Esophagus muscularis mucosa (tissue), 4 donors: ENCODE measurements around the gene SPDYE6. TPM values are rescaled to one million over a fixed set of nuclear protein-coding genes. Genes with fewer than 3 reads are reported as not detected.
"Not testable (repeated sequence)": the region's sequence is repeated elsewhere in the genome, so short reads cannot be mapped to it uniquely, and the experiment has no call there.

ENCODE experiments used
- DNase-seq: peaks from one replicate; pipeline ENCODE4 v3.0.0-alpha.2; 2017; ENCODE audit errors: extremely low spot score
- H3K27ac ChIP-seq, 4 donors: fragments of 200-600 bp; sonication (generic); replicated peaks in 1 of 4; 1 replicate in 3 of 4; 2 replicates in 1 of 4; pipeline ENCODE4 v1.5.1; 2016 to 2019; ENCODE audit warnings: mild to moderate bottlenecking in 1 of 4
- H3K27me3 ChIP-seq, 4 donors: fragments of 200-600 bp; sonication (generic); one replicate each; pipeline versions ENCODE4 v1.5.1 to v1.6.0; 2016 to 2019
- H3K36me3 ChIP-seq, 4 donors: fragments of 200-600 bp; sonication (generic); one replicate each; pipeline ENCODE4 v1.5.1; 2016 to 2019
- H3K4me1 ChIP-seq, 4 donors: fragments of 200-600 bp; sonication (generic); one replicate each; pipeline ENCODE4 v1.5.1; 2016 to 2019
- H3K4me3 ChIP-seq, 4 donors: fragments of 200-600 bp; sonication (generic); 1 replicate in 2 of 4; 2 replicates in 2 of 4; pipeline ENCODE4 v1.5.1; 2016 to 2019; ENCODE audit warnings: mild to moderate bottlenecking in 4 of 4, moderate library complexity in 1 of 4
- H3K9me3 ChIP-seq, 4 donors: fragments of 200-600 bp; sonication (generic); 1 replicate in 3 of 4; 2 replicates in 1 of 4; pipeline ENCODE4 v1.5.1; 2016 to 2019
- POLR2A ChIP-seq: fragments of 450-650 bp; IDR thresholded peaks from one replicate; pipeline ENCODE4 v1.6.1; 2017; ENCODE audit warnings: antibody characterized with exemption, moderate library complexity, mild to moderate bottlenecking, low read depth
- POLR2AphosphoS5 ChIP-seq, 2 donors: sonication (generic); formaldehyde crosslinking; IDR thresholded peaks; one replicate each; pipeline ENCODE4 v1.6.1; 2017; ENCODE audit warnings: antibody characterized with exemption in 2 of 2
- WGBS: methylation state at CpG from one replicate; pipeline ENCODE4 v1.1.5; 2018; 5-methylcytosine and 5-hydroxymethylcytosine counted together
- intact Hi-C: fragments of 100-400 bp; cut with DNase I; formaldehyde crosslinking; loops from one replicate; pipeline ENCODE4 v1.15.1; 2023
- total RNA-seq, 4 donors: library from RNA; depleted of rRNA; stranded (reverse); fragments of >200 nt; gene quantifications; one replicate each; pipeline versions ENCODE4 v1.1.0 to v1.2.1, GENCODE V29; 2016
- TF ChIP-seq, protein P1 (sequence below), 3 experiments: fragments of 200-600 bp in 2 of 3; fragments of 450-650 bp in 1 of 3; sonication (generic) in 2 of 3; IDR thresholded peaks; one replicate each; pipeline ENCODE4 v1.5.1; 2017 to 2019; ENCODE audit warnings: antibody characterized with exemption in 3 of 3, mild to moderate bottlenecking in 2 of 3, moderate library complexity in 1 of 3

The SPDYE6 gene
- total RNA-seq, 4 donors from 2014 or later, result not detected

DNA sequence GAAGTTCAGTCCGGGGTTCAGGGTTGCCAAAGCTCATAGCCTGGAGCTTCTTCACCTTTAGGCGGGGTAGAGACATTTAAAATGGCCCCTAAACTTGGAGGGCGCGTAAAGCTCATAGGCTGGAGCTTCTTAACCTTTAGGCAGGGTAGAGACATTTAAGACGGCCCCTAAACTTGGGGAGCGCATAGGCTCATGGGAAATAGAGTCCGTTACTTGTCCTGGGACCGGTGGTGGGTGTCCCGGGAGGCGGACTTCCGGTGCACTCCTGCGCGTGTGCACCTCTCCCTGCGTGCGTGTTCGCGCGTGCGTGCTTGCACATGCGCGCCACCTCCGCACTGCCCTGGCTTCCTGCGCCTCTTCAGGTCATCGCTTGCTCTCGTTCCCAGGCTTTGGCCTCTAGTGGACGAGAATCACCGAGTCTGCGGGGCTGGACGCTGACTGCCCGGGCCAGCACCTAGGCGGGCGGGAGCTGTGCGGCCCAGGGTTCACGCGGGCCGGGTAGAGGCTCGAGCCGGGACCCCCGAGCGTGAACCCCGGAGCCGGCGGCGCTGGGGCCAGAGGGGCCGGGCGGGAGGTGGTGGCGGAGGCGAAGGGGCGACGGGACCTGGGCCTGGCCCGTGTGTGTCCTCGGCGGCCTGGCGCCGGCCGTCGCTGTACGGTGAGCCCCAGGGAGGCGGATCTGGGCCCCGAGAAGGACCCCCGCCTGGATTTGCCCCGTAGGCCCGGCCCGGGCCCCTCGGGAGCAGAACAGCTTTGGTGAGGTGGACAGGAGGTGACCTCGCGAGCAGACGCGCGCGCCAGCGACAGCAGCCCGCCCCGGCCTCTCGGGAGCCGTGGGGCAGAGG is 7.5 kb upstream of the SPDYE6 start:
- peak overlapping the region; percentile 82 to 92 (median 91) for H3K4me3 ChIP-seq
- H3K36me3 ChIP-seq, result peaks cover 0 to 18% (median 11%) of the 10 kb centered on the region in 4 donors
- TF ChIP-seq, protein P1, sequence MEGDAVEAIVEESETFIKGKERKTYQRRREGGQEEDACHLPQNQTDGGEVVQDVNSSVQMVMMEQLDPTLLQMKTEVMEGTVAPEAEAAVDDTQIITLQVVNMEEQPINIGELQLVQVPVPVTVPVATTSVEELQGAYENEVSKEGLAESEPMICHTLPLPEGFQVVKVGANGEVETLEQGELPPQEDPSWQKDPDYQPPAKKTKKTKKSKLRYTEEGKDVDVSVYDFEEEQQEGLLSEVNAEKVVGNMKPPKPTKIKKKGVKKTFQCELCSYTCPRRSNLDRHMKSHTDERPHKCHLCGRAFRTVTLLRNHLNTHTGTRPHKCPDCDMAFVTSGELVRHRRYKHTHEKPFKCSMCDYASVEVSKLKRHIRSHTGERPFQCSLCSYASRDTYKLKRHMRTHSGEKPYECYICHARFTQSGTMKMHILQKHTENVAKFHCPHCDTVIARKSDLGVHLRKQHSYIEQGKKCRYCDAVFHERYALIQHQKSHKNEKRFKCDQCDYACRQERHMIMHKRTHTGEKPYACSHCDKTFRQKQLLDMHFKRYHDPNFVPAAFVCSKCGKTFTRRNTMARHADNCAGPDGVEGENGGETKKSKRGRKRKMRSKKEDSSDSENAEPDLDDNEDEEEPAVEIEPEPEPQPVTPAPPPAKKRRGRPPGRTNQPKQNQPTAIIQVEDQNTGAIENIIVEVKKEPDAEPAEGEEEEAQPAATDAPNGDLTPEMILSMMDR (IDR thresholded peaks at IDR 0.05), result peak; percentile 18 to 46 (median 30)
- TF ChIP-seq POLR2AphosphoS5 (IDR thresholded peaks at IDR 0.05), result peak; percentile 93 to 95
- peak; percentile 40 for TF ChIP-seq POLR2A
- 0% methylated on average over 6 of the region's 76 CpGs for WGBS
- peaks cover 0 to 16% (median 11%) of the 10 kb centered on the region in 4 donors for H3K4me1 ChIP-seq
- intact Hi-C loops, H3K27me3 ChIP-seq, H3K9me3 ChIP-seq: not testable (repeated sequence)
- peak; percentile 98 for DNase-seq
- peak overlapping the region; percentile 92 to 97 (median 96) for H3K27ac ChIP-seq

DNA sequence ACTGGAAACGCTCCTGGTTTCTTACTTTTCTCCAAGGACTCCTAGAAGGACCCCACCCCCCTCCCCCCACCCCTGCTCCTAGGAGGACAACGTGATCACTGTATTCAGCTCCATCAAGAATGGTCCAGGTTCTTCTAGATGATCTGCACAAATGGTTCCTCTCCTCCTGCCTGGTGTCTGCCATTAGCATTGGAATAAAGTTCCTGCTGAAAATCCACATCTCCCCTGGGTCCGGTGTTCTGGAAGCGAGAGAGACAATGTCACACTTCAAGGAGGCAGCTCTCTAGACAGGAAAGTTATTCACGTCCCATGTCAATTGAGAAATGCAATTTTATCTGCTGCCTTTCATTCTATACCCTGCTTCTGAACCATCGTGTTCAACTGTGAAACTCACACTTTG is 9.3 kb downstream of the SPDYE6 start:
- no CpG with 5 or more reads among the region's 6 CpGs for WGBS
- intact Hi-C loops, H3K4me3 ChIP-seq, H3K27ac ChIP-seq, H3K4me1 ChIP-seq, DNase-seq, H3K27me3 ChIP-seq, H3K36me3 ChIP-seq, H3K9me3 ChIP-seq: not testable (repeated sequence)

DNA sequence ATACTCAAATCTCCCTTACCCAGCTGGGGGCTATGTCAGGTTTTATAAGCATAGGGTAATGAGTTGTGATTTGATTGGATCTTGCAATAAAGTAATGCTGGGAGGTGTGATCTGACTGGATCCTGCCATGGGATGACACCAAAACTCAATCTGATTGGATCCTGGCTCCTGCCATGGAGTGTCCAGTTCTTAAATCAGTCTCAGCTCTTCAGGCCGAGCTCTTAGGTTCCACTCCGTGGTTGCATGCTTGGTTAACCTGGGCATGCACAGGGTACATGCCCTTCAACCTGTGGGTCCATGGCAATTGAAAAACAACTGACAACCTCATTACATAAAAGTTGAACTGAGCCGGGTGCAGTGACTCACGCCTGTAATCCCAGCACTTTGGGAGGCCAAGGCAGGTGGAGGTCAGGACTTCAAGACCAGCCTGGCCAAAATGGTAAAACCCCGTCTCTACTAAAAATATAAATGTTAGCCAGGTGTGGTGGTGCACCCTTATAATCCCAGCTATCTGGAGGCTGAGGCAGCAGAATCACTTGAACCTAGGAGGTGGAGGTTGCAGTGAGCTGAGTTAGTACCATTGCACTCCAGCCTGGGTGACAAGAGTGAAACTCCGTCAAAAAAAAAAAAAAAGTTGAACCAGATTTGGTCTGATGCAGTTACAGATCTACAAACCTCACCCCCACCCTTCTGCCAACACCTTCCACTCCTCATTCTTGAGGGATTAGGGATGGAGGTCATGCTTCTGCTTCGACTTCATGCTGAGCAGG is 15.5 kb downstream of the SPDYE6 start:
- H3K9me3 ChIP-seq, intact Hi-C loops, H3K27ac ChIP-seq, DNase-seq, H3K4me3 ChIP-seq, H3K4me1 ChIP-seq, H3K36me3 ChIP-seq, H3K27me3 ChIP-seq: not testable (repeated sequence)
- WGBS, result 90% methylated on average over 5 of the region's 7 CpGs

DNA sequence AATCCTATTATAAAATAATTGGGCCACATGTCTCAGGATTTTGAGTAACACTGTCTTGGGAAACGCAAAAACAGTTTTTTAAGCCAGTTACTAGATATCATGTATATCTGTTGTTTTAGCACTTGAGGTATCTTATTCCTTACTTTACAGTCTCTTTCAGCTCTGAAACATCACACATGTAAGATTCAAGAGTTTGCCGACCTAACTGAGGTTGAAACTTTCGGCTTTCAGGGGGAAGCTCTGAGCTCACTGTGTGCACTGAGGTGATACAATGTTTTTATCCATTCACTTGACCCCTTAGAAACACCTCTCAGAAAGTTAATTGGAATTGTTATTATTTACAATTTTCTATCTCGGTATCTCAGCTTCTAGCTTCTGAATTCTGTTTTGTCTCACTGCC is 18.8 kb downstream of the SPDYE6 start:
- H3K9me3 ChIP-seq, result not testable (repeated sequence)

DNA sequence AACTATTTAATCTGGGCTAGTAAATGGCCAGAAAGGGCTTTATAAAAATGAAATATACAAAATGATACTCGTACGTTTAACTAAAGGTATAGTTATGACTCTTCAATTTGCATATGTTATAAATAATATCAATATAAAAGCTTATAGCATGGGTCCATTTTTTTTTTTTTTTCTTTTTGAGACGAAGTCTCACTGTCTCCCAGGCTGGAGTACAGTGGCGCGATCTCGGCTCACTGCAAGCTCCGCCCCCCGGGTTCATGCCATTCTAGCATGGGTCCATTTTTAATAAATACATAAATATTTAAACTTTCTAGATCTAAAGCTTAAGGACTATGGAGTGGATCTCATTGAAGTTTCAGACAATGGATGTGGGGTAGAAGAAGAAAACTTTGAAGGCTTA is 19.2 kb downstream of the SPDYE6 start:
- 77% methylated on average over 2 of the region's 8 CpGs for WGBS

More for the DNA sequence above, 18.8 kb downstream of the SPDYE6 start:
- DNase-seq, H3K36me3 ChIP-seq, H3K4me1 ChIP-seq, H3K27ac ChIP-seq, H3K4me3 ChIP-seq, intact Hi-C loops: not testable (repeated sequence)
- H3K27me3 ChIP-seq, result peaks cover 0 to 16% (median 0%) of the 10 kb centered on the region in 4 donors
- WGBS, result 76% methylated on average over 4 of the region's 4 CpGs

DNA sequence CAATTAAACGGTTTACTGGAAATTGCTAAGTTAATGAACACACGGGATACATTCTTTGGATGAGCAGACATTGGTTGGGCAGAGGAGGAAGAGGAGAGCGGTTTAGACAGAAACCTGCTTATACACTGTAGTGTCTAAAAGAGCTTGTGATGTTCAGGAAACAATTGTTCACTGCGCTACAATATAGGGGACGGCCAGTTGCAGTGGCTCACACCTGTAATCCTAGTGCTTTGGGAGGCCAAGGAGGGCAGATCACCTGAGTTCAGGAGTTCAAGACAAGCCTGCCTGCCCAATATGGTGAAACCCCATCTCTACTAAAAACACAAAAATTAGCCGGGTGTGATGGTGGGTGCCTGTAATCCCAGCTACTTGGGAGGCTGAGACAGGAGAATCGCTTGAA is 20.7 kb downstream of the SPDYE6 start:
- H3K4me1 ChIP-seq, H3K27ac ChIP-seq, H3K36me3 ChIP-seq, H3K9me3 ChIP-seq, DNase-seq, intact Hi-C loops, H3K4me3 ChIP-seq: not testable (repeated sequence)
- H3K27me3 ChIP-seq, result peaks cover 0 to 20% (median 0%) of the 10 kb centered on the region in 4 donors
- WGBS, result 90% methylated on average over 7 of the region's 7 CpGs

More for the DNA sequence above, 19.2 kb downstream of the SPDYE6 start:
- H3K36me3 ChIP-seq, H3K4me1 ChIP-seq, DNase-seq, intact Hi-C loops, H3K27ac ChIP-seq, H3K4me3 ChIP-seq, H3K9me3 ChIP-seq: not testable (repeated sequence)
- peaks cover 0 to 20% (median 0%) of the 10 kb centered on the region in 4 donors for H3K27me3 ChIP-seq

DNA sequence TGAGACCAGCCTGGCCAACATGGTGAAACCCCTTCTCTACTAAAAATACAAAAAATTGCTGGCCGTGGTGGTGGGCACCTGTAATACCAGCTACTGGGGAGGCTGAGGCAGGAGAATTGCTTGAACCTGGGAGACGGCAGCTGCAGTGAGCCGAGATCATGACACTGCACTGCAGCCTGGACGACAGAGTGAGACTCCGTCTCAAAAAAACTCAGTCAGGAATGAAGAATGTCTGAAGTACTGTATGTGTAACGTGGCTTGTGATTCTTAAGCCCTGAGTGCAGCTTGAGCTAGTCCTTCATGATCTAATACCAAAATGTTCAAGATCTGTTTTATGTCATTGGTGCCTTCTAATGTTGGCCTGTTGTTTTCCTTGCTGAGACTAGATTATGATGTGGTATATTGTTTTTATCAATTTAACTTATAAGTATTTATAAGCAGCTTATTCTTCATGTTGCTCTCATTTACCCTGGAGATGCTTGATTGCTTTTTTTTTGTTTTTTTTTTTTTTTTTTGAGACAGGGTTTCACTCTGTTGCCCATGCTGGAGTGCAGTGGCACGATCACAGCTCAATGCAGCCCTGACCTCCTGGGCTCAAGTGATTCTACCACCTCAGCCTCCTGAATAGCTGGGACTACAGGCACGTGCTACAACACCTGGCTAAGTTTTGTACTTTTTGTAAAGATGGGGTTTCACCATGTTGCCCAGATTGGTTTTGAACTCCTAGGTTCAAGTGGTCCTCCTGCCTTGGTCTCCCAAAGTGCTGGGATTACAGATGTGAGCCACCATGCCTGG is 25.4 kb downstream of the SPDYE6 start:
- H3K27ac ChIP-seq, H3K4me1 ChIP-seq, H3K36me3 ChIP-seq, H3K4me3 ChIP-seq, H3K9me3 ChIP-seq, DNase-seq, intact Hi-C loops: not testable (repeated sequence)
- 82% methylated on average over 8 of the region's 8 CpGs for whole genome bisulfite sequencing
- peaks cover 0 to 31% (median 2%) of the 10 kb centered on the region in 4 donors for H3K27me3 ChIP-seq

DNA sequence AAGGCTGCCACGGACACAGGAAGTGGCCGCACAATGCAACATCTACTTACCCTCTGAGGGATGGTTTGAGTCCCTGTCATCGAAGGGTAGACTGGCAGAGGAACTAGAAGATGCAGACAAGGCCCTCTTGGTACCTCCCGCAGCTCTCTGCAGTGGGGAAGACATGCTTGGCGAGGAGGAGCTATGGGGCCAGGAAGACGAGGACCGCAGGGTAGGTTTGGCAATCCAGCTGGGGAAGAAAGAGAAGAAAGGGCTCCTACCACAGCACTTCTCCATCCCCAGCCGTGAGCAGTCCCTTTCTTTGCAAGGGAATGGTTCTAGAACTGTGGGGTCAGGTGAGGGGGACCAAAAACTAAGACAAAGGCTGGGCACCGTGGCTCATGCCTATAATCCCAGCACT is 26.9 kb downstream of the SPDYE6 start:
- 66% methylated on average over 9 of the region's 9 CpGs for whole genome bisulfite sequencing
- H3K4me1 ChIP-seq, H3K27ac ChIP-seq, H3K36me3 ChIP-seq, intact Hi-C loops, H3K4me3 ChIP-seq, H3K9me3 ChIP-seq, DNase-seq: not testable (repeated sequence)
- H3K27me3 ChIP-seq, result peaks cover 0 to 40% (median 2%) of the 10 kb centered on the region in 4 donors

DNA sequence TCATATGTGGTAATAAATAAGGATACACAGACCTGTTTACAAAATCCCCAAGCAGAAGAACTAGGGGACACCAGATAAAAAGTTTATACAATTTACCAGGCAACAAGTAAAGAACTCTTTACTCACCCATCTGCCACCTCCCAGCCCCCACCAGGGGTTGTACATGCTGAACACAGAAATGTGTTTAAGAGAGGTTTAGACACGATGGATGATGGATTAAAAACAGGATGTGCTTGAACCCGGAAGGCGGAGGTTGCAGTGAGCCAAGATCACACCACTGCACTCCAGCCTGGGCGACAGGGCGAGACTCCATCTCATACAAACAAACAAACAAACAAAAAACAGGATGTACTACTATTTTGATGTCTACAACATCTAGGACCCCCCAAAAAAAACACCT is 27.4 kb downstream of the SPDYE6 start:
- H3K9me3 ChIP-seq, H3K4me1 ChIP-seq, H3K27ac ChIP-seq, intact Hi-C loops, H3K36me3 ChIP-seq, H3K4me3 ChIP-seq, DNase-seq: not testable (repeated sequence)
- H3K27me3 ChIP-seq, result peaks cover 0 to 42% (median 2%) of the 10 kb centered on the region in 4 donors
- 78% methylated on average over 2 of the region's 5 CpGs for WGBS

DNA sequence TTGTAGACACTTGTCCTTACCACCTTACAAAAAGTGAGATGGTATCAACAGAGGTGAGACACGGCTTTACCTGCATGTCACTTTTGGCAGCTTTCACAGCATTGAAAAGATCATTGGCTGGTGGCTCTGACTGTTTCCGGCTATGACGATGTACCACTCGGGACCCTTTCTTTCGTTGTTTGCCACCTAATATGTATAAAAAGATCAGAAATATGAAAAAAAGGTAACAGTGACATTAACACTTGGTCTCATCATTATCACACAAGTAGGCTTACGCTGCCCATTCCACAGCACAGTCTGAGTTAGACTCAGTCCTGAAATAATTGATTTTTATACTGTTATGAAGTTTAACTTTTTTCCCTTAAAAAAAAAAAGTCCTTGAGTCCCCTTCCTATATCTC is 29.1 kb downstream of the SPDYE6 start:
- H3K36me3 ChIP-seq, H3K4me1 ChIP-seq, H3K4me3 ChIP-seq, intact Hi-C loops, H3K9me3 ChIP-seq, DNase-seq, H3K27ac ChIP-seq: not testable (repeated sequence)
- 90% methylated on average over 6 of the region's 6 CpGs for WGBS
- peaks cover 0 to 42% (median 2%) of the 10 kb centered on the region in 4 donors for H3K27me3 ChIP-seq
